Mucosa of descending colon (tissue), 3 donors: ENCODE measurements around the gene CSTF3. TPM values are rescaled to one million over a fixed set of nuclear protein-coding genes. Genes with fewer than 3 reads are reported as not detected.

ENCODE experiments used
- ATAC-seq: fragments of 200-7000 bp; cut with Tn5 transposase; one replicate; pipeline ENCODE4 v1.9.1; 2020; ENCODE audit warnings: mild to moderate bottlenecking, moderate library complexity
- DNase-seq, 3 donors: peaks; one replicate each; pipeline ENCODE4 v3.0.0-alpha.2; 2020
- H3K36me3 ChIP-seq: fragments of 200-600 bp; one replicate; pipeline ENCODE4 v1.8.0; 2021; ENCODE audit warnings: low read depth, mild to moderate bottlenecking
- H3K4me1 ChIP-seq: fragments of 200-600 bp; one replicate; pipeline ENCODE4 v1.8.0; 2021; ENCODE audit warnings: low read depth, mild to moderate bottlenecking
- H3K4me3 ChIP-seq: fragments of 200-600 bp; one replicate; pipeline ENCODE4 v1.8.0; 2021; ENCODE audit warnings: mild to moderate bottlenecking
- H3K9me3 ChIP-seq: fragments of 200-600 bp; one replicate; pipeline ENCODE4 v1.8.0; 2021; ENCODE audit warnings: mild to moderate bottlenecking
- CTCF ChIP-seq: fragments of 200-600 bp; IDR thresholded peaks from one replicate; pipeline ENCODE4 v1.8.0; 2022; ENCODE audit warnings: antibody characterized with exemption, mild to moderate bottlenecking
- intact Hi-C, 2 donors: fragments of 100-400 bp; cut with DNase I in 1 of 2; cut with micrococcal nuclease in 1 of 2; formaldehyde crosslinking; loops; one replicate each; pipeline versions ENCODE4 v1.11.0 to v1.11.1; 2022; cut with DNase I, micrococcal nuclease
- long read RNA-seq, 2 donors: library from polyadenylated mRNA; unstranded; transcript quantifications; one replicate each; pipeline ENCODE4 v2.0.0, GENCODE V29; 2019 to 2021
- total RNA-seq, 3 donors: library from RNA; stranded (reverse); fragmentation: NEBNext Ultra II Directional in 2 of 3; extraction: Animal tissue kit (Norgen Biotek cat#: 25700) in 2 of 3; gene quantifications; one replicate each; pipeline versions ENCODE4 v1.2.1 to v1.2.4, GENCODE V29; 2021 to 2023
- donor health status: DM: no; HTN: no; CAD: no; lungs with moderate emphysema.
- donor health status: DM: no; HTN: no; CAD: no.
- donor health status: DM: no; HTN: yes; CAD: no.

The CSTF3 gene
- total RNA-seq = 10 to 100 TPM; 19.2 to 21.9 (median 20.2) TPM
- long read RNA-seq, donor 1, partial matches to known transcripts = 0 of 8 reads
- long read RNA-seq, donor 1, other reads (novel, unspliced or antisense) = 1 of 8 reads
- long read RNA-seq, donor 2, transcript CSTF3-203 (3 exons, 1,132 nt) = major isoform, 5 of 6 reads
- long read RNA-seq, donor 2, partial matches to known transcripts = 0 of 6 reads
- long read RNA-seq, donor 2, other reads (novel, unspliced or antisense) = 0 of 6 reads

DNA sequence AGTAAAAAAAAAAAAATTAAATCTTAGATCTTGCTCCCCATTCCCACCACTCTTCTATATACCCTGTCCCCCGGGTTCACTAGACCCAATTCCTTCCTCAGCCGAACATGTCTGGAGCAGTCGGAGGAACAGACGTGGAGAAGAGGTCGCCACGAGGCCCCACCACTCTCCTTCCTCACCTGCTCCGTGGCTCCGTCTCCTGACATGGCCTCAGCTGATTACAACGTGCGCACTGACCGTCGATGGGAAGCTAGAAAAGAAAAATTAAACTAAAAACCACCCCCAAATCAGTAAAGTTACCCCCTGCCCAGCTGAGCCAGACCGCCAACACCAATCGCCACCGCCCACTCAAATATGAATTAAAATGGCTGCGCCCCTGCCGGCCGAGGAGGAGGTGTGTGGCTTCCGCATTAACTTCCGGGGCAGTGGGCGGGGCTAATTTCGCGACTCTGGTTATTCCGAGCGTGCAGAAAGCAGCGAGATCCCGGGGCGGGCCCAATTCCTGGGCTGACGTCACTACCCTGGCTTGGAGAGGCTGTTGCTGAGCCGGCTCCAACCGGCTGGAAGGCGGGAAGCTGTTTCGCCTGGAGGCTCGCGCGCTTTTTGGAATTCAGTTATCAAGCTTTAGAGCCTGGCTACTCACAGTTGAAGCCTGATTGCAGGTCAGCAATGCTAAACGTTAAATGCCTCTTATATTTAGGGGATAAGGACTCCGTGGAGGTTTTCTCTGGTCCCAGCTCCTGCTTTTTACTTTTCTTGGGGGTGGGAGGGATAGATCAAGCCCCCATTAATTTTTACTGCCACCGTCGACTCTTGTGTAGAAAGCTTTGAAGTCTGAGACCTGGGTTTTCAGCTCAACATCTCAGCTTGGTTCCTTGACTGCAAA is at the start of gene CSTF3:
CSTF3 (minus strand) TSS at position 361 of the 886 bp plus-strand sequence; CDS start at position 206, 155 bp downstream.
- peak; percentile 62 for TF ChIP-seq CTCF
- Histone ChIP-seq H3K36me3 (no peaks in the 10 kb centered on the region), H3K9me3 (no peaks in the 10 kb centered on the region), H3K4me3 (peak within 1 kb of the TSS; percentile 60), H3K4me1 (peaks cover 6% of the 10 kb centered on the region)
- intact Hi-C loops = no loop called here
- DNase-seq (peak; percentile 100), ATAC-seq (peak; percentile 100)

GRCh38 chr11:33208150-33208549 is 46.9 kb upstream of the CSTF3 start:
- no peaks in the 10 kb centered on the region for H3K9me3 ChIP-seq
- no peak for TF ChIP-seq CTCF
- DNase-seq = no peak
- no peak overlapping the region for H3K4me3 ChIP-seq
- no peak for ATAC-seq
- intact Hi-C loops = no loop called here
- no peaks in the 10 kb centered on the region for H3K36me3 ChIP-seq
- H3K4me1 ChIP-seq = no peaks in the 10 kb centered on the region

- peak; percentile 43 for ATAC-seq
Observed at GRCh38 chr11:33207408-33207985, 46.2 kb upstream of the CSTF3 start.

GRCh38 chr11:33197915-33198727 is 36.8 kb upstream of the CSTF3 start:
- Histone ChIP-seq H3K4me3 (no peak overlapping the region), H3K4me1 (no peaks in the 10 kb centered on the region), H3K36me3 (no peaks in the 10 kb centered on the region), H3K9me3 (no peaks in the 10 kb centered on the region)
- no peak for ATAC-seq
- intact Hi-C loops = no loop called here
- TF ChIP-seq CTCF = no peak
- DNase-seq = no peak

More at GRCh38 chr11:33207408-33207985, 46.2 kb upstream of the CSTF3 start:
- Histone ChIP-seq H3K36me3 (no peaks in the 10 kb centered on the region), H3K4me3 (no peak overlapping the region), H3K9me3 (no peaks in the 10 kb centered on the region), H3K4me1 (no peaks in the 10 kb centered on the region)
- TF ChIP-seq CTCF = no peak
- intact Hi-C loops = no loop called here
- no peak for DNase-seq
